Vagina (tissue), 2 donors: ENCODE measurements around the gene ZAP70.

Experiments
- POLR2A ChIP-seq, 2 donors: fragments of 450-650 bp; IDR thresholded peaks; one replicate each; pipeline ENCODE4 v1.6.1; 2017; ENCODE audit warnings: antibody characterized with exemption in 2 of 2, mild to moderate bottlenecking in 2 of 2, moderate library complexity in 2 of 2
- POLR2AphosphoS5 ChIP-seq, 2 donors: sonication (generic); formaldehyde crosslinking; IDR thresholded peaks; one replicate each; pipeline ENCODE4 v1.9.0; 2017; ENCODE audit warnings: antibody characterized with exemption in 2 of 2, mild to moderate bottlenecking in 2 of 2, low read depth in 1 of 2; ENCODE audit not compliant: insufficient read depth in 1 of 2
- TF ChIP-seq, protein P1 (sequence below), 3 experiments: fragments of 450-650 bp in 2 of 3; fragments of 200-600 bp in 1 of 3; sonication (generic) in 1 of 3; IDR thresholded peaks; one replicate each; pipeline ENCODE4 v1.5.1; 2017 to 2019; ENCODE audit warnings: antibody characterized with exemption in 3 of 3, mild to moderate bottlenecking in 2 of 3, moderate library complexity in 2 of 3

- TF ChIP-seq POLR2A (IDR thresholded peaks at IDR 0.05) (no peak), POLR2AphosphoS5 (IDR thresholded peaks at IDR 0.05; ENCODE audit: insufficient read depth in 1 of 2, low read depth in 1 of 2) (no peak)
- TF ChIP-seq, protein P1, sequence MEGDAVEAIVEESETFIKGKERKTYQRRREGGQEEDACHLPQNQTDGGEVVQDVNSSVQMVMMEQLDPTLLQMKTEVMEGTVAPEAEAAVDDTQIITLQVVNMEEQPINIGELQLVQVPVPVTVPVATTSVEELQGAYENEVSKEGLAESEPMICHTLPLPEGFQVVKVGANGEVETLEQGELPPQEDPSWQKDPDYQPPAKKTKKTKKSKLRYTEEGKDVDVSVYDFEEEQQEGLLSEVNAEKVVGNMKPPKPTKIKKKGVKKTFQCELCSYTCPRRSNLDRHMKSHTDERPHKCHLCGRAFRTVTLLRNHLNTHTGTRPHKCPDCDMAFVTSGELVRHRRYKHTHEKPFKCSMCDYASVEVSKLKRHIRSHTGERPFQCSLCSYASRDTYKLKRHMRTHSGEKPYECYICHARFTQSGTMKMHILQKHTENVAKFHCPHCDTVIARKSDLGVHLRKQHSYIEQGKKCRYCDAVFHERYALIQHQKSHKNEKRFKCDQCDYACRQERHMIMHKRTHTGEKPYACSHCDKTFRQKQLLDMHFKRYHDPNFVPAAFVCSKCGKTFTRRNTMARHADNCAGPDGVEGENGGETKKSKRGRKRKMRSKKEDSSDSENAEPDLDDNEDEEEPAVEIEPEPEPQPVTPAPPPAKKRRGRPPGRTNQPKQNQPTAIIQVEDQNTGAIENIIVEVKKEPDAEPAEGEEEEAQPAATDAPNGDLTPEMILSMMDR (IDR thresholded peaks at IDR 0.05): no peak
These were observed 47.2 kb downstream of the ZAP70 start for GRCh38 chr2:97760480-97761049.
